ENCODE measurements around the gene KCTD8.

KCTD8 gene

DNA sequence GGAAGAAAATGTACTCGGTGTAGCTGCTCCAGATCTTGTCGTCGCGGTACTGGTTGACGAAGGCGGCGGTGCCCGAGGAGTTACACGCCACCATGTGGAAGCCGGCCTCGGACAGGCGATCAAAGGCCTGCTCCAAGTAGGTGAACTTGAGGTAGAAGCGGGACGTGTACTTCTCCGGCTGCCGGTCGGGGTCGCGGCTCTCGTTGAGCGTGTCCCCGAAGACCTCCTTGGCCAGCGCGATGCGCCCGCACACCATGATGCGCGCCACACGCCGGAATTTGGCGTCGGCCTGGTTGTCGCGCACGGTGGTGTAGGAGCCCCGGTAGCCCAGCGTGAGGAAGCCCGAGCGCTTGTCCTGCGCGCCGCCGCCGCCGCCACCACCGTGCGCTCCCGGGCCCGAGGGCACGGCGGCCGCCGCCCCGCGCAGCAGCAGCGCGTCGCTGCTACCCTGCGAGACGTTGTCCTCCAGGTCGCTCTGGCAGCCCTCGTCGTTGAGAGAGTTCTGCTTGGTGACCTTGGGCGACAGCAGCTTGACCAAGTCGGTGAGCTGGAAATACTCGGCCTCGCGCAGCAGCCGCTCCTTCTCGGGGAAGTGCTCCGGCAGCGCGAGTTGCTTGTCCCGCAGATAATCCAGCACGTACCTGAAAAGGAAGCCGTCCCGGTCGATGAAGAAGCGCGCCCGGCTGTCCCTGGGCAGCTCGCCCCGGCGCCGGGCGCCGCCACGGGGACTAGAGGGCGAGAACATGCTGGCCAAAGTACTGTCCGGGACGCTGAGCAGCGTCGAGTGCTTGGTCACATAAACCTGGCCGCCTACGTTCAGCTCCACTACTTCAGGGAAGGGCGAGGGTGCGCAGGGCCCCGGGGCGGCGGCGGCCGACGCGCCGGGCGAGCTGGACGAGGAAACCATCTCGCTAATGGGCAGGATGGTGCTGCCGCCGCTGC, 775 bp downstream of the KCTD8 start:
- DNase-seq (ENCODE audit: low spot score): peak; percentile 31
- in situ Hi-C loops (cut with MboI; ENCODE audit: low sequenced_read_pairs, unreplicated experiment): no loop called here

DNA sequence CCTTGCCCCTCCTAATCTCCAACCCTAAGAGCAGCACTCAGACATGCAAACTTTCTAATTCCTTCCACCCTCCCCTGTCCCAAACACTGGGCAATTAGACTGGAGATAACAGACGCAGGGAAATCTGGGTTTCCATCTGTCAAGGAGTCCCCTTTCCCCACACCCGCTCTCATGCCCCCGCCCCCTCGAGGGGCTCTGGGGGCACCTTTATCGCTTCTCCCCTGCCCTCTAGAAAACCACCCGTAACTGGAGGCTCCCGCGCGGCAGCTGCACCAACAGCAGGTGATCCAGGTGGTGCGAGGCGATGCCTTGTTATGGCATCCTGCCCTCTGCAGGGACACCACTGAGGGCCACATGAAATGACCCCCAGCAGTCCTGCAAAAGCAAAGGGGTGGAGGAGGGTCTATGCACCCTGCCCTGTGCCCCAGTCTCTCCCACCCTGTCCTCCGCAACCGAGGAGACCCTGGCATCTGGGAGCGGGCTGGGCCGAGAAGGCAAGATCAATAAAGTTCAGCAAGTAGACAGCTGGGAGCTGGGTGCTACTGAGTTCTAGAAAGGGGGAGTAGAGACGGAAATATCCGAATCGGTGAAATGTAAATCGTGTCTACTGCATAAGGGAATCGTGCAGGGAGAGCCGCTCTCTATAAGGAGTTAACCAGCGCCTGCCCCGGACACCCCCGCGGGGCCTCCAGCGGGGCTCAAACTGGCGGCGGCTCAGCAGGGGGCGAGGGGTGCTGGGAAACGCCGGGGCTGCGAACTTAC, 1.6 kb downstream of the KCTD8 start:
- peak; percentile 29 for DNase-seq (ENCODE audit: low spot score)
- TF ChIP-seq, protein P1, sequence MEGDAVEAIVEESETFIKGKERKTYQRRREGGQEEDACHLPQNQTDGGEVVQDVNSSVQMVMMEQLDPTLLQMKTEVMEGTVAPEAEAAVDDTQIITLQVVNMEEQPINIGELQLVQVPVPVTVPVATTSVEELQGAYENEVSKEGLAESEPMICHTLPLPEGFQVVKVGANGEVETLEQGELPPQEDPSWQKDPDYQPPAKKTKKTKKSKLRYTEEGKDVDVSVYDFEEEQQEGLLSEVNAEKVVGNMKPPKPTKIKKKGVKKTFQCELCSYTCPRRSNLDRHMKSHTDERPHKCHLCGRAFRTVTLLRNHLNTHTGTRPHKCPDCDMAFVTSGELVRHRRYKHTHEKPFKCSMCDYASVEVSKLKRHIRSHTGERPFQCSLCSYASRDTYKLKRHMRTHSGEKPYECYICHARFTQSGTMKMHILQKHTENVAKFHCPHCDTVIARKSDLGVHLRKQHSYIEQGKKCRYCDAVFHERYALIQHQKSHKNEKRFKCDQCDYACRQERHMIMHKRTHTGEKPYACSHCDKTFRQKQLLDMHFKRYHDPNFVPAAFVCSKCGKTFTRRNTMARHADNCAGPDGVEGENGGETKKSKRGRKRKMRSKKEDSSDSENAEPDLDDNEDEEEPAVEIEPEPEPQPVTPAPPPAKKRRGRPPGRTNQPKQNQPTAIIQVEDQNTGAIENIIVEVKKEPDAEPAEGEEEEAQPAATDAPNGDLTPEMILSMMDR (IDR thresholded peaks at IDR 0.05; ENCODE audit: borderline replicate concordance, control extremely low read depth, extremely low read depth, insufficient read depth, missing control alignments): no peak
- in situ Hi-C loops (cut with MboI; ENCODE audit: low sequenced_read_pairs, unreplicated experiment): no loop called here

More for the DNA sequence above, 775 bp downstream of the KCTD8 start:
- TF ChIP-seq, protein P1 (IDR thresholded peaks at IDR 0.05; ENCODE audit: borderline replicate concordance, control extremely low read depth, extremely low read depth, insufficient read depth, missing control alignments): no peak

DNA sequence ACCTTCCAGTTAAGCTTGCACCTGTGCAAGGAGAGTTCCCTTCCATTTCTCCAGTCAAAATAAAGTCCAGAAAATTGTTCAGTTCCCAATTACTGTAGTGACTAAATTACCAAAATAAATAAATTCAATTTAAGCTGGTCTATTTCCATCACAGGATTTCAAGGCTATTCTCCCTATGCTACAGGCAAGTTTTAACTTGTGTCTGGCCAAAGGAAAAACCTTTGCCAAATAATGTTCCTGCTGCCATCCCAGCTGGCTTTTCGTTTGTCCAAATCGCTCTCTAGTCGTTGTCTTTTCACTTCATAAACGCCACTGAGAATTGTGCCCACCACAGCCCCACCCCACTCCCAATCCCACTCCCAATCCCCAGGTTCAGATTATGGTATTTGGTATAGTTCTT, 2.4 kb downstream of the KCTD8 start:
- TF ChIP-seq, protein P1 (IDR thresholded peaks at IDR 0.05; ENCODE audit: borderline replicate concordance, control extremely low read depth, extremely low read depth, insufficient read depth, missing control alignments): no peak
- in situ Hi-C loops (cut with MboI; ENCODE audit: low sequenced_read_pairs, unreplicated experiment): no loop called here
- DNase-seq (ENCODE audit: low spot score): no peak

DNA sequence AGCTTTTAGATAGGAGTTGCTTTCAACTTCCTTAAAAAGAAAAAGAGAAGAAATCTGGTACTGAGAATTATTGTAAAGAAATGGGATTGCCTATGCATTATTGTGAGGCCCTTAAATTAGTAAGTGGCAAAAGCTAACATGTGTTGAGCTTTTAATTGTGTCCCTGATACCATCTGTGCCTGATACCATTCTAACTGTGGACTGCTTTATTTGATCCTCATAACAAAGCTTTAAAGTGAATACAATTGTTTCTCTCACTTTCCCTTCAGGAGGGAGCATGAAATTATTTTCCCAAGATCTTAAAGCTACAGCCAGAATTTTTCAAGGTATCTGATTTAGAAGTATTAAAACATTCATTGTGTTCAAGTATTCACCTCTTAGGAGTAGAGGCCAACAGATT, 9.9 kb downstream of the KCTD8 start:
- TF ChIP-seq, protein P1 (IDR thresholded peaks at IDR 0.05; ENCODE audit: borderline replicate concordance, control extremely low read depth, extremely low read depth, insufficient read depth, missing control alignments): no peak
- DNase-seq (ENCODE audit: low spot score): no peak
- in situ Hi-C loops (cut with MboI; ENCODE audit: low sequenced_read_pairs, unreplicated experiment): no loop called here

DNA sequence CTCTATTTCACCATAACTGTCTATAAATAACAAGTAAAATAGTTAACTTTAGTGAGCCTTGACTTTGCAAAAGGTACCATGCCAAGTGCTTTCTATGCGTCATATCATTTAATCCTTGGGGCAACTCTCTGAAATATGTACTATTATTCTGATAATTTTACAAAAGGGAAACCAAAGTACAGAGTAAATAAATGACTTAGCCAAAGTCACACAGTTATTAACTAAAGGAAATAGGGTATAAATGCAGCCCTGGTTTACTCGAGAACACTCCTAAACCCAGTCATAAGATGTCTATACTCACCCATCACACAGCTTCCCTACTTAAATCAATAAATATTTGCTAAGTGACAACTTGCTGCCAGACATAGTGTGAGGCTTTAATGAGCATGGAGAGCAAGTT, 14.4 kb downstream of the KCTD8 start:
- in situ Hi-C loops (cut with MboI; ENCODE audit: low sequenced_read_pairs, unreplicated experiment): no loop called here
- no peak for DNase-seq (ENCODE audit: low spot score)
- TF ChIP-seq, protein P1 (IDR thresholded peaks at IDR 0.05; ENCODE audit: borderline replicate concordance, control extremely low read depth, extremely low read depth, insufficient read depth, missing control alignments): no peak

DNA sequence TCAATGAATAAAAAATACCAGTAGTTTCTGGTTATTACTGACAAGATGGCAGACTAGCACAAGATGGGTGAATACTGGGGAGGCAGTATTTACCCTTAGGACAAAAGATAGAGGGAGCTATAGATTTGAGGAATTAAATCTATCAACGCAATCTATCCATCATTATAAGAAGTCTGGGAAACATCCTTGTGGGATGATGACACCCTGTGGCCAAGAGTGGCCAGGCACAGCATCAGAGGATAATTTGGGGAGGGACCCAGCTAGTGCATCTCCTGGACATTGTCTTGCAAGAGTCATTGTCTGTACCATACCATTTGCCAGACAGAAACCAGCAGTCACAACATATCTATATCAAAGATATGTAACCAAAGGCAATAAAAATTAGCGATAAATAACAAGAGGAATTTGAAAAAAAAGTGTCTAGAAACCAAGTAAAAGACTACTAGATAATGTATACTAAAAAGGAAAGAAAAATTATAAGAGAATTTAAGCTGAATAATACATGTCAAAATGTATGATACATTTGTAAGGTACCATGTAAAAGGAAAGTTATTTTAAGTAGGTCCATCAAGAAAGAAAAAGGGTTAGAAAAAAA, 22.9 kb downstream of the KCTD8 start:
- in situ Hi-C loops (cut with MboI; ENCODE audit: low sequenced_read_pairs, unreplicated experiment): no loop called here
- no peak for DNase-seq (ENCODE audit: low spot score)
- TF ChIP-seq, protein P1 (IDR thresholded peaks at IDR 0.05; ENCODE audit: borderline replicate concordance, control extremely low read depth, extremely low read depth, insufficient read depth, missing control alignments): peak; percentile 17

Measured in GM13976 (cell line).